HG02798 (cell line): ENCODE data around the gene HS1BP3.

Source experiments
- ATAC-seq: cut with Tn5 transposase; IDR thresholded peaks from one replicate; pipeline ENCODE4 v1.9.1; 2021; ENCODE audit warnings: mild to moderate bottlenecking; ENCODE audit not compliant: unreplicated experiment, poor library complexity

HS1BP3 gene

GRCh38 chr2:20620696-20621365 is 30.1 kb downstream of the HS1BP3 start:
- ATAC-seq: no peak

- ATAC-seq: no peak
Observed at GRCh38 chr2:20620271-20620681, 30.6 kb downstream of the HS1BP3 start.

- no peak for ATAC-seq
Observed at GRCh38 chr2:20619624-20620024, 31.3 kb downstream of the HS1BP3 start.

GRCh38 chr2:20618886-20619521 is 31.9 kb downstream of the HS1BP3 start:
- ATAC-seq: no peak

GRCh38 chr2:20618468-20618885 is 32.4 kb downstream of the HS1BP3 start:
- no peak for ATAC-seq

GRCh38 chr2:20617892-20618467 is 32.9 kb downstream of the HS1BP3 start:
- ATAC-seq: no peak

- ATAC-seq: no peak
Observed at GRCh38 chr2:20617081-20617575, 33.8 kb downstream of the HS1BP3 start.

GRCh38 chr2:20616341-20616871 is 34.5 kb downstream of the HS1BP3 start:
- no peak for ATAC-seq

- ATAC-seq: no peak
Observed at GRCh38 chr2:20615466-20616241, 35.2 kb downstream of the HS1BP3 start.

GRCh38 chr2:20615068-20615465 is 35.8 kb downstream of the HS1BP3 start:
- no peak for ATAC-seq

- ATAC-seq: no peak
Observed at GRCh38 chr2:20614201-20615067, 36.5 kb downstream of the HS1BP3 start.

- ATAC-seq: no peak
Observed at GRCh38 chr2:20612925-20613916, 37.7 kb downstream of the HS1BP3 start.

GRCh38 chr2:20611844-20612356 is 39.0 kb downstream of the HS1BP3 start:
- ATAC-seq: no peak

- ATAC-seq: no peak
Observed at GRCh38 chr2:20611077-20611843, 39.6 kb downstream of the HS1BP3 start.

GRCh38 chr2:20609995-20610357 is 40.9 kb downstream of the HS1BP3 start:
- ATAC-seq: no peak

GRCh38 chr2:20609349-20609994 is 41.4 kb downstream of the HS1BP3 start:
- ATAC-seq: no peak
